H9 (cell line): ENCODE measurements around the gene RALGAPA2. TPM values are rescaled to one million over a fixed set of nuclear protein-coding genes. Genes with fewer than 3 reads are reported as not detected.

Experiments used
- DNase-seq: peaks from one replicate; pipeline ENCODE4 v3.0.0-alpha.2; 2017
- H2AFZ ChIP-seq: one replicate; pipeline ENCODE4 v1.6.1; 2013; ENCODE audit warnings: mild to moderate bottlenecking, low read length, control low read depth, moderate library complexity
- H2AK5ac ChIP-seq: 2 replicates; pipeline ENCODE4 v1.6.1; 2013; ENCODE audit warnings: low read length, control low read depth, mixed read lengths; ENCODE audit not compliant: insufficient read length
- H2BK120ac ChIP-seq: one replicate; pipeline ENCODE4 v1.6.1; 2013; ENCODE audit warnings: low read depth, mild to moderate bottlenecking, low read length, control low read depth, inconsistent platforms; ENCODE audit not compliant: poor library complexity, severe bottlenecking
- H2BK12ac ChIP-seq: 2 replicates; pipeline ENCODE4 v1.6.1; 2013; ENCODE audit warnings: low read length, control low read depth, mixed read lengths, low read depth; ENCODE audit not compliant: insufficient read length
- H2BK15ac ChIP-seq: 2 replicates; pipeline ENCODE4 v1.6.1; 2013; ENCODE audit warnings: low read depth, low read length, control low read depth
- H2BK20ac ChIP-seq: one replicate; pipeline ENCODE4 v1.6.1; 2013; ENCODE audit warnings: low read depth, mild to moderate bottlenecking, low read length, control low read depth, inconsistent platforms; ENCODE audit not compliant: poor library complexity, severe bottlenecking
- H2BK5ac ChIP-seq: 2 replicates; pipeline ENCODE4 v1.6.1; 2013; ENCODE audit warnings: low read length, control low read depth, mixed read lengths; ENCODE audit not compliant: insufficient read length
- H3K14ac ChIP-seq: 2 replicates; pipeline ENCODE4 v1.6.1; 2013; ENCODE audit warnings: low read length, control low read depth; ENCODE audit not compliant: insufficient read depth
- H3K18ac ChIP-seq: 2 replicates; pipeline ENCODE4 v1.6.1; 2013; ENCODE audit warnings: low read depth, mild to moderate bottlenecking, mixed read lengths, low read length, control low read depth; ENCODE audit not compliant: insufficient read length
- H3K23ac ChIP-seq: 2 replicates; pipeline ENCODE4 v1.6.1; 2013; ENCODE audit warnings: low read length, control low read depth, mixed read lengths, low read depth; ENCODE audit not compliant: insufficient read length
- H3K23me2 ChIP-seq: 2 replicates; pipeline ENCODE4 v1.6.1; 2013; ENCODE audit warnings: low read depth, mild to moderate bottlenecking, mixed read lengths, low read length, control low read depth; ENCODE audit not compliant: insufficient read length, poor library complexity, severe bottlenecking
- H3K27ac ChIP-seq: 2 replicates; pipeline ENCODE4 v1.5.1; 2013; ENCODE audit warnings: low read length, control low read depth, mixed read lengths, low read depth; ENCODE audit not compliant: insufficient read length
- H3K27me3 ChIP-seq: 2 replicates; pipeline ENCODE4 v1.6.1; 2013; ENCODE audit warnings: low read length, control low read depth, inconsistent platforms; ENCODE audit not compliant: insufficient read depth
- H3K4ac ChIP-seq: 2 replicates; pipeline ENCODE4 v1.6.1; 2013; ENCODE audit warnings: low read depth, mild to moderate bottlenecking, control low read depth, inconsistent platforms, low read length, moderate library complexity
- H3K4me1 ChIP-seq: 2 replicates; pipeline ENCODE4 v1.6.1; 2013; ENCODE audit warnings: low read length, control low read depth, inconsistent platforms; ENCODE audit not compliant: insufficient read depth
- H3K4me2 ChIP-seq: 2 replicates; pipeline ENCODE4 v1.6.1; 2013; ENCODE audit warnings: low read length, control low read depth, mixed read lengths; ENCODE audit not compliant: insufficient read length, insufficient read depth
- H3K56ac ChIP-seq: 2 replicates; pipeline ENCODE4 v1.6.1; 2013; ENCODE audit warnings: low read depth, mild to moderate bottlenecking, mixed read lengths, low read length, control low read depth; ENCODE audit not compliant: insufficient read length
- H3K79me1 ChIP-seq: 2 replicates; pipeline ENCODE4 v1.6.1; 2013; ENCODE audit warnings: low read depth, mild to moderate bottlenecking, moderate library complexity, low read length, control low read depth, inconsistent platforms; ENCODE audit not compliant: insufficient read depth, poor library complexity, severe bottlenecking
- H3K79me2 ChIP-seq: 2 replicates; pipeline ENCODE4 v1.6.1; 2013; ENCODE audit warnings: low read length, control low read depth, inconsistent platforms; ENCODE audit not compliant: insufficient read depth
- H3K9ac ChIP-seq: 2 replicates; pipeline ENCODE4 v1.6.1; 2013; ENCODE audit warnings: low read length, control low read depth, mixed read lengths; ENCODE audit not compliant: insufficient read length; ENCODE audit errors: extremely low read depth
- H3K9me3 ChIP-seq: one replicate; pipeline ENCODE4 v1.6.1; 2013; ENCODE audit warnings: low read depth, low read length, inconsistent platforms; ENCODE audit not compliant: control insufficient read depth
- H3T11ph ChIP-seq: one replicate; pipeline ENCODE4 v1.6.1; 2013; ENCODE audit warnings: mild to moderate bottlenecking, low read length, control low read depth, inconsistent platforms
- H4K20me1 ChIP-seq: one replicate; pipeline ENCODE4 v1.6.1; 2013; ENCODE audit not compliant: control insufficient read depth, insufficient read length, insufficient read depth
- H4K5ac ChIP-seq: 2 replicates; pipeline ENCODE4 v1.6.1; 2013; ENCODE audit warnings: low read depth, mild to moderate bottlenecking, mixed read lengths, low read length, control low read depth; ENCODE audit not compliant: insufficient read length
- H4K8ac ChIP-seq: replicated peaks from 2 replicates; pipeline ENCODE4 v1.6.1; 2013; ENCODE audit warnings: low read length, control low read depth, mixed read lengths, low read depth; ENCODE audit not compliant: insufficient read length
- H4K91ac ChIP-seq: 2 replicates; pipeline ENCODE4 v1.6.1; 2013; ENCODE audit warnings: low read depth, mild to moderate bottlenecking, moderate library complexity, mixed read lengths, low read length, control low read depth; ENCODE audit not compliant: insufficient read length
- H3K27ac Mint-ChIP-seq, 3 experiments: 2 replicates in 2 of 3; 3 replicates in 1 of 3; pipeline ENCODE4 v1.8.0; 2020 to 2021; ENCODE audit warnings: mixed read lengths in 3 of 3, mild to moderate bottlenecking in 1 of 3, moderate library complexity in 1 of 3
- H3K27me3 Mint-ChIP-seq: 2 replicates; pipeline ENCODE4 v1.8.0; 2021; ENCODE audit warnings: low read depth, mild to moderate bottlenecking, moderate library complexity, mixed read lengths
- H3K36me3 Mint-ChIP-seq, 3 experiments: 2 replicates in 2 of 3; 3 replicates in 1 of 3; pipeline ENCODE4 v1.8.0; 2020 to 2021; ENCODE audit warnings: low read depth in 3 of 3, mixed read lengths in 3 of 3; ENCODE audit not compliant: insufficient read depth in 1 of 3
- H3K4me1 Mint-ChIP-seq, 2 experiments: 2 replicates each; pipeline ENCODE4 v1.8.0; 2020; ENCODE audit warnings: mixed read lengths in 2 of 2
- H3K4me3 Mint-ChIP-seq, 2 experiments: 2 replicates in 1 of 2; 3 replicates in 1 of 2; pipeline ENCODE4 v1.8.0; 2020 to 2021; ENCODE audit warnings: mild to moderate bottlenecking in 2 of 2, mixed read lengths in 2 of 2, moderate library complexity in 1 of 2
- H3K9me3 Mint-ChIP-seq, 2 experiments: 2 replicates in 1 of 2; 3 replicates in 1 of 2; pipeline ENCODE4 v1.8.0; 2020; ENCODE audit warnings: mild to moderate bottlenecking in 2 of 2, mixed read lengths in 2 of 2, moderate library complexity in 1 of 2
- WGBS: extraction: QIAGEN DNeasy Blood & Tissue Kit; methylation state at CpG from one replicate; pipeline ENCODE4 v1.1.7; 2013; ENCODE audit warnings: missing lambda C conversion rate, low lambda C conversion rate, mixed read lengths; ENCODE audit not compliant: insufficient read length; ENCODE audit errors: extremely low coverage; 5-methylcytosine and 5-hydroxymethylcytosine counted together
- total RNA-seq: library from RNA; stranded (reverse); gene quantifications from 2 replicates; pipeline ENCODE4 v1.2.1, GENCODE V29; 2021
- TF ChIP-seq, protein P1 (sequence below): fragments of 200-600 bp; sonication (generic); conservative IDR thresholded peaks from 3 replicates; pipeline ENCODE4 v1.8.0; 2021; ENCODE audit warnings: antibody characterized with exemption, mild to moderate bottlenecking

RALGAPA2 gene
- total RNA-seq, 1 experiment from 2014 or later: 16.6 TPM

GRCh38 chr20:20566516-20566915 lies 145.9 kb downstream of the RALGAPA2 start:
- no peak overlapping the region for H3K4me3 Mint-ChIP-seq

More at GRCh38 chr20:20566516-20566915, 145.9 kb downstream of the RALGAPA2 start:
- H3K9me3 ChIP-seq: no peaks in the 10 kb centered on the region
- no peak overlapping the region for H2AK5ac ChIP-seq
- H4K5ac ChIP-seq: no peak overlapping the region
- peaks cover 5 to 12% of the 10 kb centered on the region in 2 experiments for H3K4me1 Mint-ChIP-seq
- H4K8ac ChIP-seq: no peak overlapping the region
- no peak overlapping the region for H2BK15ac ChIP-seq
- no peak overlapping the region for H3K4me2 ChIP-seq
- no peak for DNase-seq
- H3T11ph ChIP-seq: no peak overlapping the region
- no peak overlapping the region for H2BK120ac ChIP-seq
- no peak overlapping the region for H2BK20ac ChIP-seq
- H3K27ac ChIP-seq: no peak overlapping the region
- H3K23me2 ChIP-seq: no peaks in the 10 kb centered on the region
- H3K27ac Mint-ChIP-seq: no peak overlapping the region
- no peaks in the 10 kb centered on the region for H3K27me3 ChIP-seq
- H3K9me3 Mint-ChIP-seq: no peaks in the 10 kb centered on the region
- H2BK5ac ChIP-seq: no peak overlapping the region
- no peaks in the 10 kb centered on the region for H3K4me1 ChIP-seq
- WGBS: no CpG with 5 or more reads among the region's 1 CpG
- no peak overlapping the region for H3K56ac ChIP-seq
- no peaks in the 10 kb centered on the region for H4K20me1 ChIP-seq
- H2BK12ac ChIP-seq: no peak overlapping the region
- H3K79me1 ChIP-seq: no peaks in the 10 kb centered on the region
- H3K9ac ChIP-seq: no peak overlapping the region
- TF ChIP-seq, protein P1, sequence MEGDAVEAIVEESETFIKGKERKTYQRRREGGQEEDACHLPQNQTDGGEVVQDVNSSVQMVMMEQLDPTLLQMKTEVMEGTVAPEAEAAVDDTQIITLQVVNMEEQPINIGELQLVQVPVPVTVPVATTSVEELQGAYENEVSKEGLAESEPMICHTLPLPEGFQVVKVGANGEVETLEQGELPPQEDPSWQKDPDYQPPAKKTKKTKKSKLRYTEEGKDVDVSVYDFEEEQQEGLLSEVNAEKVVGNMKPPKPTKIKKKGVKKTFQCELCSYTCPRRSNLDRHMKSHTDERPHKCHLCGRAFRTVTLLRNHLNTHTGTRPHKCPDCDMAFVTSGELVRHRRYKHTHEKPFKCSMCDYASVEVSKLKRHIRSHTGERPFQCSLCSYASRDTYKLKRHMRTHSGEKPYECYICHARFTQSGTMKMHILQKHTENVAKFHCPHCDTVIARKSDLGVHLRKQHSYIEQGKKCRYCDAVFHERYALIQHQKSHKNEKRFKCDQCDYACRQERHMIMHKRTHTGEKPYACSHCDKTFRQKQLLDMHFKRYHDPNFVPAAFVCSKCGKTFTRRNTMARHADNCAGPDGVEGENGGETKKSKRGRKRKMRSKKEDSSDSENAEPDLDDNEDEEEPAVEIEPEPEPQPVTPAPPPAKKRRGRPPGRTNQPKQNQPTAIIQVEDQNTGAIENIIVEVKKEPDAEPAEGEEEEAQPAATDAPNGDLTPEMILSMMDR: no peak
- no peak overlapping the region for H2AFZ ChIP-seq
- no peak overlapping the region for H4K91ac ChIP-seq
- no peaks in the 10 kb centered on the region for H3K27me3 Mint-ChIP-seq
- H3K18ac ChIP-seq: no peak overlapping the region
- no peak overlapping the region for H3K14ac ChIP-seq
- H3K79me2 ChIP-seq: no peaks in the 10 kb centered on the region
- no peak overlapping the region for H3K4ac ChIP-seq
- H3K23ac ChIP-seq: no peak overlapping the region
- H3K36me3 Mint-ChIP-seq: peaks cover 0 to 3% (median 2%) of the 10 kb centered on the region in 3 experiments; a peak in 4 of 7 replicates
